Neutrophil (primary cell): ENCODE data around the gene EML6.

Experiments used
- H3K27ac ChIP-seq: fragments of 200-600 bp; sonication (generic); 2 replicates; pipeline ENCODE4 v1.5.1; 2016; ENCODE audit warnings: mild to moderate bottlenecking, moderate library complexity
- H3K27me3 ChIP-seq: fragments of 200-600 bp; sonication (generic); 2 replicates; pipeline ENCODE4 v1.6.0; 2016; ENCODE audit warnings: mild to moderate bottlenecking
- H3K36me3 ChIP-seq: fragments of 200-600 bp; sonication (generic); 2 replicates; pipeline ENCODE4 v1.5.1; 2017
- H3K4me1 ChIP-seq, 2 experiments: fragments of 200-600 bp in 1 of 2; sonication (generic) in 1 of 2; 1 replicate in 1 of 2; 2 replicates in 1 of 2; pipeline versions ENCODE4 v1.5.1 to v1.6.1; 2013 to 2016; ENCODE audit warnings: low read depth in 1 of 2, low read length in 1 of 2, mild to moderate bottlenecking in 1 of 2, moderate library complexity in 1 of 2; ENCODE audit not compliant: control insufficient read depth in 1 of 2, insufficient read depth in 1 of 2
- H3K4me3 ChIP-seq, 2 experiments: fragments of 200-600 bp in 1 of 2; sonication (generic) in 1 of 2; 1 replicate in 1 of 2; 2 replicates in 1 of 2; pipeline ENCODE4 v1.5.1; 2013 to 2016; ENCODE audit warnings: low read depth in 1 of 2, low read length in 1 of 2, mild to moderate bottlenecking in 1 of 2, moderate library complexity in 1 of 2
- H3K9me3 ChIP-seq: fragments of 200-600 bp; sonication (generic); 2 replicates; pipeline ENCODE4 v1.5.1; 2016
- TF ChIP-seq, protein P1 (sequence below): fragments of 200-600 bp; sonication (generic); IDR thresholded peaks from 2 replicates; pipeline ENCODE4 v1.5.1; 2016; ENCODE audit warnings: antibody characterized with exemption

The EML6 gene

GRCh38 chr2:54772110-54772509 is 48.6 kb downstream of the EML6 start:
- Histone ChIP-seq H3K27ac (no peak overlapping the region), H3K4me1 (no peaks in the 10 kb centered on the region)
- TF ChIP-seq, protein P1, sequence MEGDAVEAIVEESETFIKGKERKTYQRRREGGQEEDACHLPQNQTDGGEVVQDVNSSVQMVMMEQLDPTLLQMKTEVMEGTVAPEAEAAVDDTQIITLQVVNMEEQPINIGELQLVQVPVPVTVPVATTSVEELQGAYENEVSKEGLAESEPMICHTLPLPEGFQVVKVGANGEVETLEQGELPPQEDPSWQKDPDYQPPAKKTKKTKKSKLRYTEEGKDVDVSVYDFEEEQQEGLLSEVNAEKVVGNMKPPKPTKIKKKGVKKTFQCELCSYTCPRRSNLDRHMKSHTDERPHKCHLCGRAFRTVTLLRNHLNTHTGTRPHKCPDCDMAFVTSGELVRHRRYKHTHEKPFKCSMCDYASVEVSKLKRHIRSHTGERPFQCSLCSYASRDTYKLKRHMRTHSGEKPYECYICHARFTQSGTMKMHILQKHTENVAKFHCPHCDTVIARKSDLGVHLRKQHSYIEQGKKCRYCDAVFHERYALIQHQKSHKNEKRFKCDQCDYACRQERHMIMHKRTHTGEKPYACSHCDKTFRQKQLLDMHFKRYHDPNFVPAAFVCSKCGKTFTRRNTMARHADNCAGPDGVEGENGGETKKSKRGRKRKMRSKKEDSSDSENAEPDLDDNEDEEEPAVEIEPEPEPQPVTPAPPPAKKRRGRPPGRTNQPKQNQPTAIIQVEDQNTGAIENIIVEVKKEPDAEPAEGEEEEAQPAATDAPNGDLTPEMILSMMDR: no peak

DNA sequence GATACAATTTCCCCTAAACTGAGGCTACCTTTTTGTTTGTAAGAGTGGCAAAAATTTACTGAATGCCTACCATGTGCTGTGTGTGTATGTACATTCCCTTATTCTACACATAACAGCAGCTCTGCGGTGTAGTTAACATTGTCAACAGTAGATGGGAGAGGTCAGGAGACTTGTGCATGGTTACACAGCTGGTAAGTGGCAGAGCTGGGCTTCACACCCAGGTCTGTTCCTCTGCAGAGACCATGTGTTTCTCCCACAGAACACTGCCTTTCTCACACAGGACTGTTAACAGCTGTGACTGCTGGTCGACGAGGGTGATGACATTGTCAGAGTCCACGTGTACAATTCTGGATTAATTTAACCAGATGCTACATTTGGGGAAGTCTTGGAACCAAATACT is 49.1 kb downstream of the EML6 start:
- no peaks in the 10 kb centered on the region for H3K27me3 ChIP-seq
- H3K4me3 ChIP-seq: no peak overlapping the region
- H3K36me3 ChIP-seq: no peaks in the 10 kb centered on the region
- H3K4me1 ChIP-seq: no peaks in the 10 kb centered on the region
- TF ChIP-seq, protein P1: no peak
- peaks cover 8% of the 10 kb centered on the region for H3K9me3 ChIP-seq
- no peak overlapping the region for H3K27ac ChIP-seq

More at GRCh38 chr2:54772110-54772509, 48.6 kb downstream of the EML6 start:
- peaks cover 8% of the 10 kb centered on the region for H3K9me3 ChIP-seq
- H3K36me3 ChIP-seq: no peaks in the 10 kb centered on the region
- no peaks in the 10 kb centered on the region for H3K27me3 ChIP-seq
- no peak overlapping the region for H3K4me3 ChIP-seq

DNA sequence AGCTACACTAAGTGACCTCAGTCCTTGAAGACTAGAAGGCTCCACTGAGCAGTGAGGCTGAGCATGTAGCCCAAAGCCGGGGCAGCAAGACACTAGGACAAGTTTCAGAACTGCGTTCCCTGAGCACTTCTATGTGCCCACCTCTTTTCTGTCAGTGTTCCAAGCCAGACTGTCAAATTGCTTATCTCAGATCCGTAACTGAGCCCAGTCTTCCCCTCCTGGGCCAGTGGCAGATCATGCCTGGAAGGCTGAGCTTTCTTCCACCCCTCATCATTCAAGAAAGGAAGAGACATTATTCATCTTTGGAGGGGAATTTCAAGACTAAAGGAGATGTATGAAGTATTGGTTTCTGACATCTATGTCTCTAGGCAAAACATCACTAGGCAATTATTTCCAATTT is 49.8 kb downstream of the EML6 start:
- TF ChIP-seq, protein P1: no peak

DNA sequence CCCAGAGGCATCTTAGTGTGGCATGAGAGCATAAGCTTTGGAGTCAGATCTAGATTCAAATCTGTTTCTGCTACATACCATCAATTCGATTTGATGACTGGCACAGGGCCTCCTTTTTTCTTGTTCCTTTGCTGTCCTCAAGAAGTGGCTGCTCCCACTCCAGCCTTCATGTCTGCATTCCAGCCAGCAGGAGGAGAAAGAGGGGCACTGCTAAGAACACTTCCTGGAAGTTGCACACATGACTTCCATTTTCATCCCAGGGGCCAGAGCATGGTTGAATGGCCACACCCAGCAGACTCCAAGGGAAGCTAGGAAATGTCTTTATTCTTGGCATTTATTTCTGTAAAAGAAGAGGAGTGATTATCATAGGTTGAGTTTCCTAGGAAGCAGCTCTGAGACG is 50.4 kb downstream of the EML6 start:
- H3K4me1 ChIP-seq: no peaks in the 10 kb centered on the region
- H3K27ac ChIP-seq: no peak overlapping the region
- no peaks in the 10 kb centered on the region for H3K27me3 ChIP-seq
- no peak overlapping the region for H3K4me3 ChIP-seq
- TF ChIP-seq, protein P1: no peak
- peaks cover 8% of the 10 kb centered on the region for H3K9me3 ChIP-seq
- no peaks in the 10 kb centered on the region for H3K36me3 ChIP-seq

More for the DNA sequence above, 49.8 kb downstream of the EML6 start:
- Histone ChIP-seq H3K9me3 (peaks cover 8% of the 10 kb centered on the region), H3K27me3 (no peaks in the 10 kb centered on the region), H3K4me1 (no peaks in the 10 kb centered on the region), H3K36me3 (no peaks in the 10 kb centered on the region), H3K27ac (no peak overlapping the region), H3K4me3 (no peak overlapping the region)

- Histone ChIP-seq H3K36me3 (no peaks in the 10 kb centered on the region), H3K4me1 (no peaks in the 10 kb centered on the region), H3K4me3 (no peak overlapping the region), H3K27me3 (no peaks in the 10 kb centered on the region), H3K9me3 (peaks cover 8% of the 10 kb centered on the region), H3K27ac (no peak overlapping the region)
- TF ChIP-seq, protein P1: no peak
Observed at GRCh38 chr2:54775710-54776109, 52.2 kb downstream of the EML6 start.

DNA sequence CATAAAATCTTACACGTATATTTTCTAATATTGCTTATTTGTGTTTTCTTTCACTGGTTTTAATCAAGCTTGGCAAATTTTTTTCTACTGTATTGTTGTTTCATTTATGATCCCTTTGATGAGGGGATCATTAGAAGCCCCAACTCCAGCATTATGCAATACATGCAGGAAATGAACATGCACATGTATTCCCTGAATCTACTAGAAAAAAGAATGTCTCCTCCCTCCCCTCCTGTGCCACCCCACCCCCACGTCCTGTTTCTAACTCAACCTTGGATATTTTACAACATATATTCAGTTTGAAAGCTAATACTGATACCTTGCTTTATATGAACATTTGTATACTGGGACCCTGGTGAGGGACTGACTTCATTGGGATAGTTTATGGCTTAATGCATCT is 53.0 kb downstream of the EML6 start:
- TF ChIP-seq, protein P1: no peak
- H3K4me1 ChIP-seq: no peaks in the 10 kb centered on the region
- H3K36me3 ChIP-seq: no peaks in the 10 kb centered on the region
- no peak overlapping the region for H3K4me3 ChIP-seq
- H3K27ac ChIP-seq: no peak overlapping the region
- no peaks in the 10 kb centered on the region for H3K27me3 ChIP-seq
- peaks cover 8% of the 10 kb centered on the region for H3K9me3 ChIP-seq
